Measurements from ENCODE around the gene ST6GALNAC1. TPM values are rescaled to one million over a fixed set of nuclear protein-coding genes. Genes with fewer than 3 reads are reported as not detected.

The ST6GALNAC1 gene
- total and polyA plus RNA-seq, 5 donors = 2.4 to 5.0 (median 3.2) TPM

DNA sequence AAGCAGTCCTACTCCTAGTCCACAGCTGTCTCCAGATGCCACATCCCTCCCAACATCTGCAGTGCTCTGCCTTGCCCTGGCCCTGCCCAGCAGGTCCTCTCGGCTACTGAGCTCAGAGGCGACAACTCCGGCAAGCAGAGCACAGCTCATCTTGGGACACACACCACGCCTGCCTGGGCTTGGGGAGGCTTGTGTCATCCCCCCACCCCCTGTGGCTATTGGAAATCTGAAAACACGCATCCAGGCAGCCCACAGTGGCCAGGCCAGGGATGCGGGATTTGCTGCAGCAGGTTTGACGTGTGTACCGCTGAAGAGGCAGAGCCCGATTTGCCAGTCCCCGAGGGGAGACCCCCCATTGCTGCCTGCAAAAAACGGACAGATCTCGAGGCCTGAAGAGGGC lies 41.8 kb upstream of the ST6GALNAC1 start:
- H3K4me3 ChIP-seq (ENCODE audit: low read length) = no peak overlapping the region
- DNase-seq (no peak), ATAC-seq (no peak)
- peak overlapping the region; percentile 46 for H3K27ac ChIP-seq (ENCODE audit: low read length)
- H3K9me3 ChIP-seq (ENCODE audit: control insufficient read depth, low read length) = no peaks in the 10 kb centered on the region
- H3K27me3 ChIP-seq (ENCODE audit: control insufficient read depth, insufficient read depth) = no peaks in the 10 kb centered on the region
- WGBS = 65% methylated on average over 12 of the region's 12 CpGs
- intact Hi-C loops (cut with DNase I) = no loop called here
- peaks cover 55% of the 10 kb centered on the region for H3K4me1 ChIP-seq (ENCODE audit: control insufficient read depth, insufficient read depth, low read length)

DNA sequence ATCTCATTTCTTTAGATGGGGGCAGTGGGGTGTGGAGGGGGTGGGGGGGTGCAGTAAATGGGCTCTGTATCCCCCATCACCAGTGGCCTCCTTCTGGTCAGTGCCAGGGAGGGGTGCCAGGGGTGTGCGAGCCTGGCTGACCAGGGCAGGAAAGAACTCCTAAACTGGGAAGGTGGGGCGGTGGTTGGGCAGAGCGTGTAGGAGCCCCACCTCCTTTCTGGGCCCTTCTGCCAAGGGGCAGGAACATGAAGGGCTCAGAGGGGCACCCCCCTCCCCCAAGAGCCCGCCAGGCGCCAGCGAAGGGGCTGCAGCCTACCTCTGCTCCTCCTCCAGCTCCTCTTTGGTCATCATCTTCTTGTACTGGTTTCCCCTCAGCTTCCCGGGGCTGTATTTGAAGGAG lies 41.2 kb upstream of the ST6GALNAC1 start:
- WGBS = 71% methylated on average over 7 of the region's 7 CpGs
- H3K27ac ChIP-seq (ENCODE audit: low read length) = peak overlapping the region; percentile 24
- no peak overlapping the region for H3K4me3 ChIP-seq (ENCODE audit: low read length)
- intact Hi-C loops (cut with DNase I) = loop anchor here in 1 of 4 donors (5.0 kb wide), 1 partner anchor 33 kb away; no protein-coding TSS in a partner anchor
- DNase-seq (peak in 1 of 3 donors; percentile 61), ATAC-seq (no peak)
- H3K4me1 ChIP-seq (ENCODE audit: control insufficient read depth, insufficient read depth, low read length) = peaks cover 55% of the 10 kb centered on the region
- no peaks in the 10 kb centered on the region for H3K27me3 ChIP-seq (ENCODE audit: control insufficient read depth, insufficient read depth)
- H3K9me3 ChIP-seq (ENCODE audit: control insufficient read depth, low read length) = no peaks in the 10 kb centered on the region

DNA sequence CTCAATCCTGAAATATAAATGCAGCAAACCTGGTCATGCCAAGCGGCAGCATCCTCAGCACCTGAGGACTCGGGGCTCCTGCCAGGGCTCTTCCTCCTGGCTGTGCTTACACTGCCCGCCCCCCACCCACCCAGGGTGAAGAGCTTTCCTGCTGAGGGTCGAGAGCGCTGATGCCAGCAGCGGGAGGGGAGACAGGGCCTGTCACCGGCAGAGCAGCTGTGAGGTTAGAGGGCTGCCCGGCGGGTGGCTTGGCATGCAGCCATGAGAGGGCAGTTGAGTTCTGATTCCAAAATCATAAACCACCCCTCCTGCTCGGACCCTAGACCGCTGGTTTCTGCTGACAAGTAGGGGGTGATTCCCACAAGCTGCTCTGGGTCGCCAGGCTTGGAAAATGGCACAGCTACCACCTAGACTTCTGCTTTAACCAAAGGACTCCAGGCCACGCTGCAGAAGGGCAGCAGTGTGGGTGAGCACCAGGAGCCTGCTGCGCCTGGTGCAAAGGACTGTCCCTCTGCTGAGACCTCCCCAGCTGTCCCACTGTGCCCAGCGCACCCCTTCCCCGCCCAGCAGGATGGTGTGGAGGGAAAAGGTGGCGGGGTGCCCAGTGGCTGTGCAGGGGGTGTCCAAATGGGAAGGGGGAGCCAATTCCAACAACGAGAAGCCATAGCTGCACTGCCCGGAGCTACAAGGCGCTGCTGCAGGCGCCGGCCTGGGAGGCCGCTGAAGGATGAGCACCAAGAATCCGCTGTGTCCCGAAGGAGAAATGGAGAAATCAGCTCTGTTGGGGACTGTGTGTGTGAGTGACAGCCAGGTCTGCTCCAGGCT lies 40.6 kb upstream of the ST6GALNAC1 start:
- intact Hi-C loops (cut with DNase I) = loop anchor here in 1 of 4 donors (5.0 kb wide), 1 partner anchor 33 kb away; no protein-coding TSS in a partner anchor
- ATAC-seq (no peak), DNase-seq (peak in 1 of 3 donors; percentile 53)
- H3K9me3 ChIP-seq (ENCODE audit: control insufficient read depth, low read length) = no peaks in the 10 kb centered on the region
- H3K4me1 ChIP-seq (ENCODE audit: control insufficient read depth, insufficient read depth, low read length) = peaks cover 52% of the 10 kb centered on the region
- H3K27ac ChIP-seq (ENCODE audit: low read length) = peak overlapping the region; percentile 1
- H3K27me3 ChIP-seq (ENCODE audit: control insufficient read depth, insufficient read depth) = no peaks in the 10 kb centered on the region
- no peak overlapping the region for H3K4me3 ChIP-seq (ENCODE audit: low read length)
- WGBS = 71% methylated on average over 25 of the region's 25 CpGs

DNA sequence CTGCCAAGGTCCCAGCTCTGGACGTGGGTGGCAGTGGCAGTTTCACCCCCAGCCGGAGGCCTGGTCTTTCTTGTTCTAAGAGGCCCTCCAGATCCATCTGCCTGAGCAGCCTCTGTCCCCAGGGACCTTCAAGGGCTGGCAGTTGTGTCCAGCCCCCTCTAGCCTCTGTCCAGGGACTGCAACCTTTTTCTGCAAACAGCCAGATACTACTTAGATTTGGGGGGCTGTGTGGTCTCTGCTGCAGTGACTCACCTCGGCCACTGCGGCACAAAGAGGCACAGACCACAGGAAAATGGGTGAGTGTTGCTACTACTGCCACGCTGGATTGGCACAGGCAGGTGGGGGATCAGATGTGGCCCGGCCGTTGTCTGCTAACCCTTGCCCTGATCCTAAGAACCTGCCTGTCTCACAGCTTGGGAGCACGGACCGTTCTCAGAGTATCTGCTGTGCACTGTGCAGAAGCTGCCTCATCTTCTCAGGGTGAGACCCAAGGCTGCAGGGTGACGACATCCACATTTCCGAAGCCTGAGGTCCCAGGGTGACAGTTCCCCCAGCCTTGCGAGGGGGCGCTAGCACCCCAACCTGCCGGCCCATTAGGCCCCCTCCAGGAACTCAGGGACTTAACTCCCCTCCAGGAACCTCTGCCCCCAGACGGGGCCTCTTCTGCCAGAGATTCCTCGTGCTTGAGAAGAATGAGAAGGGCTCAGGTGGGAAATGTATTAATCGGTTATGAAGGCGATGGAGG lies 39.6 kb upstream of the ST6GALNAC1 start:
- Histone ChIP-seq H3K27ac (ENCODE audit: low read length) (peak overlapping the region; percentile 19), H3K4me1 (ENCODE audit: control insufficient read depth, insufficient read depth, low read length) (peaks cover 48% of the 10 kb centered on the region), H3K9me3 (ENCODE audit: control insufficient read depth, low read length) (no peaks in the 10 kb centered on the region), H3K4me3 (ENCODE audit: low read length) (no peak overlapping the region), H3K27me3 (ENCODE audit: control insufficient read depth, insufficient read depth) (no peaks in the 10 kb centered on the region)
- 59% methylated on average over 18 of the region's 18 CpGs for WGBS
- DNase-seq = no peak
- intact Hi-C loops (cut with DNase I) = loop anchor here in 1 of 4 donors (5.0 kb wide), 1 partner anchor 34 kb away; no protein-coding TSS in a partner anchor
- no peak for ATAC-seq

DNA sequence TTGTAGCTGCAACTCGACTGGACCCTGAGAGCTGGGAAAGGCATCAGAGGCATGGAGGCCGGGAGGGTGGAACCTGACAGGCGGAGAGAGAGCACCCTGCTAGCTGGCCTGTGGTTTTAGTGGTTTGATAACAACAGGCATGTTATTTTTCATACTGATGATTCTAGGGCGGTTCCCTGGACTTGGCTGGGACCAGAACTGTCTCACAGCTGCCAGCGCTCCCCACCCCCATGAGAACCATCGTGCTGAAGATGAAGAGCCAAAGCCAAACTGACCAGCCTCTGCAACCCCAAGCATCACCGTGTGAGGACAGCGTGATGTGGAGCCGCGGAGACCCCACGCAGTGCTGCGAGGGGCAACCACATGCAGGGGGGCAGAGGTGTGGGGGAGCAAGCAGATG lies 38.7 kb upstream of the ST6GALNAC1 start:
- Histone ChIP-seq H3K9me3 (ENCODE audit: control insufficient read depth, low read length) (no peaks in the 10 kb centered on the region), H3K4me3 (ENCODE audit: low read length) (no peak overlapping the region), H3K27ac (ENCODE audit: low read length) (peak overlapping the region; percentile 81), H3K4me1 (ENCODE audit: control insufficient read depth, insufficient read depth, low read length) (peaks cover 39% of the 10 kb centered on the region), H3K27me3 (ENCODE audit: control insufficient read depth, insufficient read depth) (no peaks in the 10 kb centered on the region)
- DNase-seq (peak; percentile 68 to 90 (median 89)), ATAC-seq (peak; percentile 20 to 60)
- 46% methylated on average over 12 of the region's 12 CpGs for WGBS
- intact Hi-C loops (cut with DNase I) = loop anchor here in 1 of 4 donors (5.0 kb wide), 1 partner anchor 35 kb away; no protein-coding TSS in a partner anchor

DNA sequence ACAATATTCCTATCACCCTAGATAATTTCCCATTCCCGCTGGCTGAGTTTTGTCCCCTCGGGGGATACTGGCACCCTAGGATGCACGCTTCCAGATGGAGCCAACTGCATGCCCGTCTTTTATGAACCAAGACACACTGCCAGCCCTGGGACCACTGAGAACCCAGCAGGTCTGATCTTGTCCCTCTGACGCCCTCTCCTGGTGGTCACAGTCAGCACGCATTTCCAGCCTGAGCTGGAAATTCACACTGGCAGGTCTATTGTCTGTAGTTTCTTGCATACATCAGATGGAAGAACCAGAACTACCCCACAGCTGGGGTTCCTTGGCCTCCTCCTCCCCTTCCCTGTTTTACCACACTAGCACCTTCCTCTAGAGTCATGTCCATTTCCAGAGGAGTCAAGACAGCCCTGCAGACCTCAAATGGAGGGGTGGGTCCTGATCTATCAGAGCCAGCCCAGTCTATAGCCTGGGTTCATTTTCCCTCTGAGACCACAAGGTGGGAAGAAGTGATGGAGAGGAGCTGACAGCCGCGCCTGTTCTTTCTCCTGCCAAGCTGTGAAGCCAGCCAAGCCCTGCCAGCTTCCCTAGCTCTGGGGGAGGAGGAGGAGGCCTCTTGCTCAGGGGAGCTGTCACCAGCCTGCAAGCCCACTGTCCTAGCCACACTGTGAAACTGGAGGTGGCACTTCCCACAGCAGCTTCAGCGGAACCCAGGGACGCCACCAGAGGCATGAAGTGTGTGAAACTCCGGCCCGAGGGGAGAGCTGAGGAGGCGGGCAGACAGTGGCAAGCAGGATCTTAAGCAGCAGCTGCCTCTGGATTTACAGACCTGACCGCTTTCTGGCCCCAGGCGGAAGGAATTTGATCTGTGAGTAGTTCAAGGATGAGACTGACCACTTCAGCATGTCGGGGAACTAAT lies 37.9 kb upstream of the ST6GALNAC1 start:
- Histone ChIP-seq H3K27ac (ENCODE audit: low read length) (peak overlapping the region; percentile 81), H3K27me3 (ENCODE audit: control insufficient read depth, insufficient read depth) (no peaks in the 10 kb centered on the region), H3K9me3 (ENCODE audit: control insufficient read depth, low read length) (no peaks in the 10 kb centered on the region), H3K4me1 (ENCODE audit: control insufficient read depth, insufficient read depth, low read length) (peaks cover 32% of the 10 kb centered on the region), H3K4me3 (ENCODE audit: low read length) (no peak overlapping the region)
- DNase-seq (peak; percentile 77 to 91 (median 85)), ATAC-seq (peak; percentile 25 to 37)
- intact Hi-C loops (cut with DNase I) = loop anchor here in 1 of 4 donors (5.0 kb wide), 1 partner anchor 36 kb away; no protein-coding TSS in a partner anchor
- WGBS = 43% methylated on average over 16 of the region's 16 CpGs

- intact Hi-C loops (cut with DNase I) = loop anchor here in 1 of 4 donors (5.0 kb wide), 1 partner anchor 38 kb away; no protein-coding TSS in a partner anchor
- Histone ChIP-seq H3K27me3 (ENCODE audit: control insufficient read depth, insufficient read depth) (no peaks in the 10 kb centered on the region), H3K4me3 (ENCODE audit: low read length) (no peak overlapping the region), H3K27ac (ENCODE audit: low read length) (no peak overlapping the region), H3K4me1 (ENCODE audit: control insufficient read depth, insufficient read depth, low read length) (peaks cover 24% of the 10 kb centered on the region), H3K9me3 (ENCODE audit: control insufficient read depth, low read length) (no peaks in the 10 kb centered on the region)
- 46% methylated on average over 1 of the region's 1 CpG for WGBS
- DNase-seq (no peak), ATAC-seq (no peak)
Measured at GRCh38 chr17:76679239-76679638, 35.7 kb upstream of the ST6GALNAC1 start.

GRCh38 chr17:76678330-76678729 lies 34.8 kb upstream of the ST6GALNAC1 start:
- no peak overlapping the region for H3K27ac ChIP-seq (ENCODE audit: low read length)
- 77% methylated on average over 12 of the region's 12 CpGs for WGBS
- intact Hi-C loops (cut with DNase I) = loop anchor here in 1 of 4 donors (5.0 kb wide), 1 partner anchor 39 kb away; no protein-coding TSS in a partner anchor
- ATAC-seq = no peak
- no peaks in the 10 kb centered on the region for H3K9me3 ChIP-seq (ENCODE audit: control insufficient read depth, low read length)
- peak in 1 of 3 donors; percentile 36 for DNase-seq
- H3K4me3 ChIP-seq (ENCODE audit: low read length) = no peak overlapping the region
- no peaks in the 10 kb centered on the region for H3K27me3 ChIP-seq (ENCODE audit: control insufficient read depth, insufficient read depth)
- H3K4me1 ChIP-seq (ENCODE audit: control insufficient read depth, insufficient read depth, low read length) = peaks cover 21% of the 10 kb centered on the region

- ATAC-seq (no peak), DNase-seq (peak in 1 of 3 donors; percentile 45)
- Histone ChIP-seq H3K9me3 (ENCODE audit: control insufficient read depth, low read length) (no peaks in the 10 kb centered on the region), H3K27ac (ENCODE audit: low read length) (no peak overlapping the region), H3K27me3 (ENCODE audit: control insufficient read depth, insufficient read depth) (no peaks in the 10 kb centered on the region), H3K4me1 (ENCODE audit: control insufficient read depth, insufficient read depth, low read length) (peaks cover 12% of the 10 kb centered on the region), H3K4me3 (ENCODE audit: low read length) (no peak overlapping the region)
- 72% methylated on average over 16 of the region's 16 CpGs for WGBS
- intact Hi-C loops (cut with DNase I) = loop anchor here in 1 of 4 donors (5.0 kb wide), 1 partner anchor 40 kb away; no protein-coding TSS in a partner anchor
Measured at GRCh38 chr17:76677406-76677805, 33.8 kb upstream of the ST6GALNAC1 start.

- intact Hi-C loops (cut with DNase I) = loop anchor here in 1 of 4 donors (5.0 kb wide), 1 partner anchor 41 kb away; no protein-coding TSS in a partner anchor
- H3K4me1 ChIP-seq (ENCODE audit: control insufficient read depth, insufficient read depth, low read length) = peaks cover 7% of the 10 kb centered on the region
- ATAC-seq (no peak), DNase-seq (no peak)
- 93% methylated on average over 6 of the region's 6 CpGs for WGBS
- no peaks in the 10 kb centered on the region for H3K27me3 ChIP-seq (ENCODE audit: control insufficient read depth, insufficient read depth)
- no peak overlapping the region for H3K4me3 ChIP-seq (ENCODE audit: low read length)
- no peaks in the 10 kb centered on the region for H3K9me3 ChIP-seq (ENCODE audit: control insufficient read depth, low read length)
- H3K27ac ChIP-seq (ENCODE audit: low read length) = no peak overlapping the region
Measured at GRCh38 chr17:76676629-76677028, 33.1 kb upstream of the ST6GALNAC1 start.

Measured in right cardiac atrium (tissue), 5 donors.